NCI-H2227 treated with DMSO at 0.1 percent for 48 hours (cell line): ENCODE data around the gene ZC3HAV1.
"Not testable (repeated sequence)": the region's sequence is repeated elsewhere in the genome, so short reads cannot be mapped to it uniquely, and the experiment has no call there.

ENCODE experiments used
- DNase-seq: peaks from one replicate; lab custom pipeline; 2025; lab: John Stamatoyannopoulos, UW

ZC3HAV1 gene

DNA sequence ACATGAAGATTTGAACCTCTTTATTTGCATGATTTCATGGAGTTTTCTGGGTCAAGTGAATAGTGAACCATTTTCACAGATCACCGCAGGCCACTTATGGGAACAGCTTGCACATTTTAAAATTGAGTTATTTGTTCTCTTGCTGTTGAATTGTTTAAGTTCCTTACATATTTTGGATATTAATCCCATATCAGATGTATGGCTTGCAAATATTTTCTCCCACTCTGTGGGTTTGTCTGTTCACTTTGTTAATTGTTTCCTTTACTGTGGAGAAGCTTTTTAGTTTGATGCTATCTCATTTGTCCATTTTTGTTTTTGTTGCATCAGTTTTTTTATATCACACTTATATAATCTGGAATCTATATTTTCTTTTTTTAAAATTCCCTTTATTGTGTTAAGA, 59.6 kb downstream of the ZC3HAV1 start:
- DNase-seq = no peak

DNA sequence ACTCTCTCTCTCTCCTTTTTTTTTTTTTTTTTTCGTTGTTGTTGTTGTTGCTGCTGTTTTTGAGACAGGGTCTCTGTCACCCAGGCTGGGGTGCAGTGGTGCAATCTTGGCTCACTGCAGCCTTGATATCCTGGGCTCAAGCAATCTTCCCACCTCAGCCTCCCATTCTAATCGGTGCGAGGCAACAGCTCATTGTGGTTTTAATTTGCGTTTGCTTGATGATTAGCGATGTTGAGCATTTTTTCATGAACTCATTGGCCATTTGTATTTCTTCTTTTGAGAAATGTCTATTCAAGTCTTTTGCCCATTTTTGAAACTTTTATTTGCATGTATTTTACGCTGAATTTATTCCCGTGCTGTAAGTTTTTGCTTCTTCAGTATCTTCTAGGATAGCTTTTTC, 60.4 kb downstream of the ZC3HAV1 start:
- no peak for DNase-seq

DNA sequence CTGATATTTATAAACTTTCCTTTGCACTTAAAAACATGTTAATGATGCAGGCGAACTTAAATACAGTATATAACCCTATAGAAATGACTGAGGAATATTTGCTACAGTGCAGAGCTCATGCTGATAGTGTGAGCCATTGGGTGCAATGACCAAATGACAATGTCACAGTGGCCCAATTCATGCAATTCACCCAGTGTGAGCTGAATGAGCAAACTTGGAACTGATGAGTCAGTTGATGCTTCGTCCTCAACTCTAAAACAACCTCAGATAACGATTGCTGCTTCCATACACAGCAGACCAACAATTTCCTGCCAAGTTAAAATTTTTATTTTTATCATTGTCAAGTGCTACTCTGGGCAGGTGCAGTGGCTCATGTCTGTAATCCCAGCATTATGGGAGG, 61.5 kb downstream of the ZC3HAV1 start:
- DNase-seq = no peak

DNA sequence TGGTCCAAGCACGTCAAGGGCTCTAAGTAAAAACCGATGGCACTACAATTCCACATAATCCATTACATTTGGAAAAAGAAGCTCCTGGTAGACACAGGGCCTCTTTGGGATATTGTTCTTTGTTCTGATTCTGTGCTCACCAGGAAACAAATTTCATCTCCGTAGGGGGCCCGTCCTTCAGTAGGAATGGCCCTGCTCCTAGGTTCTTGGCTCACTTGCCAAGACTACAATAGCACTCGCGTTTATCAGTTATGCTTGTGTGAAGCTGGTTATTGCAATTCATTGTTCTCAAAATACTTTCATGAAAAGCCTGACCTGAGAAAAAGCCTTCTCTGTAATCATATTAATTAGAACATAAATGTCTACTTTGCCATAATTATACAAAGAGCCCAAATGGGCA, 63.4 kb downstream of the ZC3HAV1 start:
- DNase-seq = peak; percentile 52

DNA sequence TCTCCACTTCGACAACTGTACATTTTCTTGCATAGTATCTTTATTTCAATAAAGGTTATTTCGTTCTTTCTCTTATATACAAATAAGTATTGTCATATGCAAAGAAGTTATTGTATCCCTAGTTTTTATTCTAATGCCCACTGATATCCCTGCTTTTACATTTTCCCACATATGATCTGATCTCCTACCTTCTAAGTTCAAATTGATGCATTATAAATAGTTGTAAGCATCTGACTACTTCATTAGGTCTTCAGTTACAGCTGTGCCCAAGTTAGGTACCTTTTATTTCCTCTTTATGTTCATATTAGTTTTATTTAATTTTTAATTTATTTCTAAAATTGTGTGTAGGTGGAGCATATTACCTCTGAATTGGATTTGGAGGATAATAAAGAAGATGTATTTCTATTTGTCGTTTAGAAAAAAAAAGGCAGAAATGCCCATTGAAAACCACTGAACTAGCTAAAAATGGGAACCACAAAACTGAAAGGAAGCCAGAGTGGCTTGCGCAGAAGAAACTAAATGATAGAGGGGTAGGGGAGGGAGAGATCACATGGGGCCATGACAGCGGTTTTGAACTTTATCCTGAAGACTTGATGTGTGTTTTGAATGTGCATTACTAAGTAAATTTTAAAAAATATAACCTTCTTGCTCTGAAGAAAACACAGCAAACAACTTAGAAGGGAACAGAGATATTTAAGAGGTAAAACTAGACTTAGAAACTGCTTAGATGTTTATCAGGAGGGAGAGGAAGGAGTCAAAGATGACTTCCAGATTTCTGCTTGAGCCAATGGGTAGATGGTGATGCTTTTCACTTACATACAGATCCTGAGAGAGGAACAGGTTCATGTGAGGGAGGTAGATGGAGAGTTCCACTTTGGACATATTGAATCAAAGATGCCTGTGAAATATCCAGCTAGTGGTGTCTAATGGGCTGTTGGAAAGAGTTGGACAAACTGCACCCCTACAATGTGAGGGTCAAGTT, 64.4 kb downstream of the ZC3HAV1 start:
- DNase-seq = no peak

DNA sequence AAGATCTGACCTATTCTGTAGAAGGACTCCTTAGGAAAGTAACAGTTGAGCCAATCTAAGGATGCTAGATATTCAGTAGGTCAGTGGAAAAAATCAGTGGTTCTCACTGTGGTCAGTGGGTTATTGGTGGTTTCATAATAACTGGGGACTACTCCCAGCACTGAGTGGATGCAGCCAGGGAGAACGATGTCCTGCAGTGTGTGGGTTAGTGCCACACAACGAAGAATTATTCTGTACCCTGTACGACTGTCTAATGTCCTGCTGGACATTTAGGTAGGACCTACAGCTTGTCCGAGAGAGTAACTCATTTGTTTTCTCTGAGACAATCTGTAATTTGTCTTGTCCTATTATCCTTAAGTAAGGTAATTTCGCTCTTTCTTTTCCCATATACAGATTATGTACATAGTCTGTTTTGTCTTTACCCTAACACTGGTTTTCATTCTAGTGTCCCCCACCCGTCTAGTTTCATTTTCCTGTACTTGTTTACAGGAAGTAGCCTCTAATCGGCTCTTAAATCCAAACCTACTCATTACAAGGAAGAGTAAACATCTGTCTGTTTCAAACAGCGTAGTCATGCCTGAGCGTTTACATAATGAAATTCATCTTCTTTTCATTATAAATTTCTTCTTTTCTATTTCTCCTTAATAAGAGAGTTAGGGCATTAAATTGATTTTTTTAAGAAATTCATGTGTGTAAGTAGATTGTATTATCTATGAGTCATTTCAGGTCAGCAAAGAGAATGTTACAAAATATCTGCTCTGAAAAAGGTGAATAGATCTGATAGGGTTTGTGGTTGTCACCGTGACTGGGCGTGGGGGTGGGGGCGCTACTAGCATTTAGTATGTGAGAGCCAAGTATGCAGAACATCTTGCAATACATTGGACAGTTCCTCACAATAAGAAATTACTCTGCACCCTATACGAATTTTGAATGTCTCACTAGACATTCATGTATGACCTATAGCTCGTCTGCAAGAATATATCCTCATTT, 65.4 kb downstream of the ZC3HAV1 start:
- DNase-seq = peak; percentile 83

DNA sequence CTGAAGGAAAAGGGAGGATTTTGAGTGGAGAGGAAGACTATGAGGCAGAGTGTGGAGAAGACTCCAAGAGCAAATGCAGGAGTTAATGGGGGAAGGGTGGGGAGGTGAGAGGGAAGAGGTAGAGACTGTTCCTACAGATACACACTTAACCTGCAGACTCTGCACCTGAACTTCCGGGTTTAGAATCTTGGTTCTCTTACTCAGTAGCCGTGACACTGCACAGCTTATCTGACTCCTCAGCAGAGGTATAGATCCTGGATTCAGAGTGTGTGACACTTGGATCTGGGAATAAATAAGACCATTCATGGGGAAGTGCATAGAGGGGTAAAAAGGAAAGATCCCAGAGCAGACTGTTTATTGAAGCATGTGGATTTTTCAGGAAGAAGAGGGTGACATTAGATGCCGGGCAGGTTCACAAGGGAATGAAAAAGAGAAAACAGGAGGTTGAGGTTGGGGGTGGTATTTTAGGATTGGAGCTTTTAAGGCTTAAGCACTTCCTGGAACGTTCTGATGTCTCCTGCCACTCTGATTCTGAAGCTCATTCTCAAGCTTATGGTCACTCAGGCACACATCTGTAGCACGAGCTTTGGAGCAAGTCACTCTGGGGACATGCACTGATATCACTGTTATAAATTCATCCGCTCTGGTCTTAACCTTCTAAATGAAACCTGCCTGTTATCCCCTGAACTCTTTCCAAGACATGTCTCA, 68.0 kb downstream of the ZC3HAV1 start:
- DNase-seq = no peak

DNA sequence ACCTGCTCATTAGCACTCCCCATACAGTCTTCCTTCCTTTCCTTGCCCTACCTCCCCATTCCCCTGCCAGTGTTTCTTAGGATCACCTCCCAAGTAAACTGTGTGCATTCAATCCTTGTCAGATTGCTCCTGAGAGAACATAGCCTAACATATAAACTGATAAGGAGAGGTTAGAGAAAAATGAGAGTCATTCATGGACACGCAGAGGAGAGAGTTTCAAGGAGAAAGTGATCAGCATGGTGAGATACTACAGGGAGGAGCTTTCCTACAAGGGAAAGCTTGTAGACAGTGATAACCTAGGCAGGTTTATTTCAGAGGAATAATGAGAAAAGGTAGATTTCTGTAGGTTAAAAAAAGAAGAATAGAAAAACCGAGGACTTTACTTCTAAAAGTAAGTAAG, 70.8 kb downstream of the ZC3HAV1 start:
- no peak for DNase-seq

DNA sequence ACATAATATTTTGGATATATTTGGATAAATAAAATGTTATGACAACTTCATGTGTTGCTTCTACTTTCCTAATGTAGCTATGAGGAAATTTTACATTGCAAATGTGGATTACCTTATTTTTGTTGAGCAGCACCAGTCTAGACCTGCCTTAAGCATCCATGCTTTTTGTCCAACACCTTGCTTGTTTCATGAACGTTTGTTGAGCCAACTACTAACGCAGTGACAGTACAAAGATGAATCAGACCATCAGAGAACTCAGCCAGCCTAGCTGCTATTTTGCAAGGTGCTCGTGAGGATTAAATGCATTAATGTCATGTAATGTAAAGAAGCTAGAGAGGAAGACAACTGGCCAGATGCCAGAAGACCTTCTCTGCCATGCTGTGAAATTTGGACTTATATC, 72.6 kb downstream of the ZC3HAV1 start:
- DNase-seq = no peak

DNA sequence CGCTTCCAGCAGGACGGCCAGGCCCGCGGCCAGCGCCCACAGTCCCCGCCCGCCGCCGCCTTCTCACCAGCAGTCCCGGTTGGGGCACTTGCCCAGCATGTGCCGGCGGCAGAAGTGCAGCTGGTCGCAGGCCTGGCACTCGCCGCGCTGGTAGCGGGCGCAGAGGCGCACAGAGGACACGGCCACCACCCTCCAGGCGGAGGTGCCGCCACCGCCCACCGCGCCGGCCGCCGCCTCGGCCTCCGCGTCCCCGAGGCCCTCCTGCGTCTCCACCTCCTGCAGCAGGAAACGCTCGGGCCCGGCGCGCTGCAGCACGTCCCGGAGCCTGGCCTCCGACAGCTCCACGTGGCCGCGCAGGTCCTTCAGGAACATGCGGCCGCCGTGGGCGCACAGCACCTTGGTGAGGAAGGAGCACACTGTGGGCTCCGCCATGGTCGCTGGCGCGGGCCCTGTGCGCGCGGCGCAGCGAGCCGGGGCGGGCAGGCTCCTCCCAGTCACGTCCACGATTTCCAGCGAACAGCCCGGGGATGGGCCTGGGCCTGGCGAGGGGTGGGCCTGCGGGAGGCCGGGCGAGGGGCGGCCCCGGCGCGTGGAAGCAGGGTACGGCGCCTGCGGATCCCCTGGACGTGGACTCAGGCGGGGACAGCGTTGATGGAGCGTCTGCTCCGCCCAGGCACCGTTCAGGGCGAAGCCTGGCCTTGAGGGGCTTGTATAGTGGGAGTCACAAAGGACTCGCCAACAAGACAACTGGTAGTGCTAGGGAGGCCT, 73.8 kb downstream of the ZC3HAV1 start, which contains the start of gene ZC3HAV1L:
Gene ZC3HAV1L (minus strand): TSS at position 457 of the 768 bp plus-strand sequence. CDS start 25 bp downstream, at position 432.
- DNase-seq = peak; percentile 89

DNA sequence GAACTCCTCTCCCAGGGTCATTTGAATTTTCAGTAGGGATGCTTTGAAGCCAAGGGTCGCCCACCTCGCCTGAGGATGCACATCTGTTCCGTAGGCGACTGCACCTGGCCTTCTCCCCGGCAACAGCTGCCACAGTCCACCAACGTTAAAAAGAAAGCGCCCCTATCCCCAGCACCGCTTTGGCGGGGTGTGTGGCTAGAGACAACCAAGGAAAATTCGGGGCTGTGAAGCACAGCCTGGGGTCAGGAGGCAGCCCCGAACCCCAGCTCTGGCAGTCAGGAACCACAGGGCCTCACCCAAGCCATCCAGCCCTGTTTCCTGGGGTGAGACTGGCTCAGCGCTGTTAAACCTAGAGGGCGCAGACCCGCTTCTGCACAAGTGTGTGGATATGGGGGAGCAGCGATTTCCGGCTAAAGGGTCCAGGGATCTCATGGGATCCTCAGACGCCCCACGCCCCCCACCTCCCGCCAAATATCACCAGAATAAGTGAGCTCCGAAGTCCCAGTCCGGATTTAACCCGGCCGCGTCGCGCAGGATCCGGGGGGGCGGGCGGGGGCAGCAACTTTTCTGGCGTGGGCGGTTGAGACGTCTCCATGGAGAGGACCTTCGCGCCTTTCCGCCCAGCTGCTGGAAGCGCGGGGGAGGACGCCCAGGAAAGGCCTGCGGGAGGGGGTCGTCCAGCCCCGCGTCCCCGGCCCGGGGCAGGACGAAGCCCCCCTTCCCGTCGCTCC, 74.5 kb downstream of the ZC3HAV1 start:
- DNase-seq = peak; percentile 49

DNA sequence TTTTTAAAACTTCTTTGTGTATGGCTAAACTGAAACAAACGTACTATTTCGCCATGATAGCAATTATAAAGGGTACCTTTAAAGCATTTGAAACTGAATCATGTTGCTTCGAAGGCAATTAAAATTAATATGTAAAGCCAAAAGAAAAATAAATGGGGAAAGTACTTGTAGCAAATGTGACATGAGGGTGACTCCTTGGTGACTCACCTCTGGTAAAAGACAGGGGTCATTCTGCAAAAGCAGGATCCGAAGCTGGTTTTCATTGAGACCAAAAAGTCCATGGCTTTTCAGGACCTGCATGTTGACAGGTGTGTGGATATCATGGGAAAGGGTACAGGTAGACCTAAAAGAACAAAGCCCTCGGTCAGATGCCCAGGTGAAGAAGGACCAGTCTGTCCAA, 75.2 kb downstream of the ZC3HAV1 start:
- no peak for DNase-seq

DNA sequence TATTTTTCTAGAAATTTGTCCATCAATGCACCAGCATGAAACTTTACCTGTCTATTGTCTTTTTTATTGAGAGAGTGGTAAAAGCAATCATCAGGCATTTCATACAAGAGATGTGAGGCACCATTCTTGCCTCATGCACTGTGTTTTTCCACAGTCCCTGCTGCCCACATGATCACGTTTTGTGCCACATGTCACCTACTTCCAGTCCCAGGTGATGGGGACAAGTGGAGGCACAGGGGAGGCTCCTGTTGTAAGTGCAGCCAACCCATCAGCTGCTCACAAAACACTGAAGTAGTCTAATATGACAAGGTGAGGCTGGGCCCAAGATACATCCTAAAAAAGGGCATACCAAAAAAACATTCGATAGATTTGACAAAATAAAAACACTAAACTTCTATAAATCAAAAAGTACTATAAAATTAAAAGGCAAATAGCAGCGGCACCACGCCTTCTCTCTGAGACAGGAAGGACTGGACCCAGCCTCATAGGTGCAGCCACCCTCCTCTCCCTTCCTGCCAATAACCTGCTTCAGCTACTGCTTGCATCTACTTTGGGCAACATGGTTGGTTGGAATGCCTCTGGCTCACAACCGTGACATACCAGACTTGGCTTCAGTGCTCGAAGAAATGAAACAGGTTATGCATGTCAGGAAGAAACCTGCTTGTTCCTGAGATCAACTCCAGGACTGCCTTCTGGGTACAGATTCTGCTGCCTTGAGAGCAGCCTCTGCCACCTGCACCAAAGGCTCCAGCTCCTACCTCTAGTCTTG, 76.0 kb downstream of the ZC3HAV1 start:
- no peak for DNase-seq

DNA sequence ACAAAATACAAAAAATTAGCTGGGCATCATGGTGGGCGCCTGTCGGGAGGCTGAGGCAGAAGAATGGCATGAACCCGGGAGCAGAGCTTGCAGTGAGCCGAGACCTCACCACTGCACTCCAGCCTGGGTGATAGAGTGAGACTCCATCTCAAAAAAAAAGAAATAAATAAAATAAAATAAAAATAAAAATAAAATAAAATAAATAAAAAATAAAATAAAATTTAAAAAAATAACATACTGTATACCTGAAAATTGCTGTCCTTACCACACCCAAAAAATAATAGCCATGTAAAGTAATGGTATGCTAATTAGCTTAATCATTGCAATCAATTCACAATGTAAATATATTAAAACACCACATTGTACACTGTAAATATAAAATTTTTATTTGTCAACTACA, 77.0 kb downstream of the ZC3HAV1 start:
- no peak for DNase-seq

DNA sequence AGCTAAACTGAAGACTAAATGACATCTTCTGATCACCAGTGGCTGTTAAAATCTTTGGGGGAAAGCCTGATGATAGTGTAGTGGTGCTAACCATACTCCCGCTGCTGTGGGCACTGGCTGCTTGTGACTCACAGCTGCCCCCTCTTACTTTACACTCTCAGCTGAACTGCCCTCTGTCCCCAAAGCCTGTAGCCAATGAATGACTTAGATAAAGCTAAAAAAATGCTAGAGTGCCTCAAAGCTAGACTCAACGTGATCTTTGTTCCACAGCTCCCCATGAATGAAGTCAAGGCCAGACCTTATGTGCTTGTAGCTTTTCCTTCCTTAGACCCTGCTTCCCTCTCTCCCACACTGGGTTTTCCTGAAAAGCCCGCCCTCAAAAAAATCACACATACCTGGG, 80.2 kb downstream of the ZC3HAV1 start:
- DNase-seq = no peak

DNA sequence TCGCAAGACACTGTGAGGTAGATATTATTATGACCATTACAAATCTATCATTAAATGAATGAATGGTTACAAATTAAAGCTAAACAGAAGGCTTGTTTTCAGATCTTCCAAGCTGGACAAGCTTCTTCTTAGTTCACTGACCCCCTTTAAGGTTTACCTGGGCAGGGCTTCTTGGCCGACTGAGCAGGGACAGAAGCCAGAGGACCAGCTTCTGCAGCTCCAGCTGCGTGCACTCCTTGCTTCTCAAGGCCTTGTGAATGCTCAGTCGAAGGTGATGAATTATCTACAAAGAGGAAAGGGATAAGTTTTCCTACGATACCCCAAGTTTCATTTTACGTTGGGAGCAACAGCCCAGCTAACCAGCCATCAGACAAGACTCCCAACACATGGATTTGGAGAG, 83.0 kb downstream of the ZC3HAV1 start:
- no peak for DNase-seq

DNA sequence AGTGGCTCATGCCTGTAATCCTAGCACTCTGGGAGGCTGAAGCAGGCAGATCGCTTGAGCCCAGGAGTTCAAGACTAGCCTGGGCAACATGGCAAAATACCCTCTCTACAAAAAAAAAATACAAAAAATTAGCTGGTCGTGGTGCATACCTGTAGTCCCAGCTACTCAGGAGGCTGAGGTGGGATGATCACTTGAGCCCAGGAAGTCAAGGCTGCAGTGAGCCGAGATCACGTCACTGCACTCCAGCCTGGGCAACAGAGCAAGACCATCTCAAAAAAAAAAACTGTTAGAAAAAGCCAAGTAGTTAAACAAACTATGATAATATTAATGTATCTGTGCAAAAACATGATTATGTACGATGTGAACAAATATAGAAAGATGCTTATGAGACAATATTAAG, 83.7 kb downstream of the ZC3HAV1 start:
- DNase-seq = not testable (repeated sequence)

DNA sequence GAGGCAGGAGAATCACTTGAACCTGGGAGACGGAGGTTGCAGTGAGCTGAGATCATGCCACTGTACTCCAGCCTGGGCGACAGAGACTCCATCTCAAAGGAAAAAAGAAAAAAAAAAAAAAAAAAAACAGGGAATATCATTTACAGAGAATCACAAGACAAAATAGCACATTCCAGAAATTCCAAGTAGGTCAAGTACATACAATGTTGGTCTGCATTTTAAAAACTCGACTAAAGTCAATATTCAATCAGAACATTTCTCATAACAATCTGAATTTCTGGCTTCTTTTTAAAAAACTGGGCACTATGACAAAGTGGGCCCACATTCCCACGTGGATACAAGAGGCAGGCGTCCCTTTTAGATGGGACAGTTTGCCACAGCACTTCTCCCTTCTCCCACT, 86.4 kb downstream of the ZC3HAV1 start:
- DNase-seq = no peak

DNA sequence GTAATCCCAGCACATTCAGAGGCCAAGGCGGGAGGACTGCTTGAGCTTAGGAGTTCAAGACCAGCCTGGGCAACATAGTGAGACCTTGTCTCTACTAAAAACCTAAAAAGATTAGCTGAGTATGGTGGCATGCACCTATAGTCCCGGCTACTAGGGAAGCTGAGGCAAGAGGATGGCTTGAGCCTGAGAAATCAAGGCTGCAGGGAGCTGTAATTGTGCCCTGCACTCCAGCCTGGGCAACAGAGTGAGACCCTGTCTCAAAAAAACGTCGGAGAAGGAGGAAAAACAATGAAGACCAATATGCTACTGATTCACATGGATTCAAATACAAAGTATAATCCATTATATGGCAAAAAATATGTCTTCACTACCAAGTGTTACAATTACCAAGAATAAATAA, 87.2 kb downstream of the ZC3HAV1 start:
- no peak for DNase-seq

DNA sequence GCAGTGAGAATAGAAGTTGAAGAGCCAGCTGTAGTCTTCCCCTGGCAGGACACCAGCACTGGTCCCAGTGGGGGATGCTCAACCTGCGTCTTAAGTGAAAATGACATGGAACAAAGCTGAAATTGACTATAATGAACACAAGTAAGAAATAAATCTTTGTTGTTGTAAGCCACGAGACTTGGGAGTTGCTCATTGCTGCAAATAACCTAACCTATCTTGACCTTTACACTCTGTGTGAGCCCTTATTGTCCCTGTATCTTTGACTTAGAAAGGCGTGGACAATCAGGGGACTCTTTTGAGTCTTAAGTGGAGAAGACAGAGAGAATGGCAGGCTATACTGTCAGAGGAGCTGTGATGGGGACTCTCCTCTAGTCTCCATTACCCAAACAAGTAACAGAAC, 90.6 kb downstream of the ZC3HAV1 start:
- peak; percentile 3 for DNase-seq
